Liver (tissue), 3 donors: ENCODE results near the gene PNMA6E.

Experiments
- CTCF ChIP-seq: fragments of 150-350 bp; IDR thresholded peaks from 2 replicates; pipeline ENCODE4 v1.5.1; 2017; ENCODE audit warnings: improper control_type of control experiment, low read depth, low read length; ENCODE audit not compliant: missing input control
- EGR1 ChIP-seq, 2 donors: IDR thresholded peaks; 2 replicates each; pipeline ENCODE4 v1.6.1; 2016 to 2018; ENCODE audit warnings: antibody characterized with exemption in 2 of 2, low read depth in 2 of 2
- GABPA ChIP-seq, 2 donors: IDR thresholded peaks in 1 of 2; conservative IDR thresholded peaks in 1 of 2; 2 replicates each; pipeline ENCODE4 v1.6.1; 2016; ENCODE audit warnings: antibody characterized with exemption in 2 of 2, mild to moderate bottlenecking in 1 of 2, moderate library complexity in 1 of 2
- JUND ChIP-seq, 2 donors: IDR thresholded peaks; 2 replicates each; pipeline ENCODE4 v1.6.1; 2016; ENCODE audit warnings: antibody characterized with exemption in 2 of 2
- REST ChIP-seq: IDR thresholded peaks from 2 replicates; pipeline ENCODE4 v1.6.1; 2016; ENCODE audit warnings: antibody characterized with exemption, mild to moderate bottlenecking
- SP1 ChIP-seq: IDR thresholded peaks from 2 replicates; pipeline ENCODE4 v1.6.1; 2018; ENCODE audit warnings: antibody characterized with exemption, mild to moderate bottlenecking
- TAF1 ChIP-seq: conservative IDR thresholded peaks from 2 replicates; pipeline ENCODE4 v1.6.1; 2016; ENCODE audit warnings: antibody characterized with exemption, mild to moderate bottlenecking
- YY1 ChIP-seq: IDR thresholded peaks from 2 replicates; pipeline ENCODE4 v1.6.1; 2016; ENCODE audit warnings: antibody characterized with exemption, mild to moderate bottlenecking
- TF ChIP-seq, protein P1 (sequence below): IDR thresholded peaks from 2 replicates; pipeline ENCODE4 v1.6.1; 2016; ENCODE audit warnings: antibody characterized with exemption
- TF ChIP-seq, protein P2 (sequence below): IDR thresholded peaks from 2 replicates; pipeline ENCODE4 v1.6.1; 2016; ENCODE audit warnings: antibody characterized with exemption
- donor health status: healthy.
- donor health status: healthy.

DNA sequence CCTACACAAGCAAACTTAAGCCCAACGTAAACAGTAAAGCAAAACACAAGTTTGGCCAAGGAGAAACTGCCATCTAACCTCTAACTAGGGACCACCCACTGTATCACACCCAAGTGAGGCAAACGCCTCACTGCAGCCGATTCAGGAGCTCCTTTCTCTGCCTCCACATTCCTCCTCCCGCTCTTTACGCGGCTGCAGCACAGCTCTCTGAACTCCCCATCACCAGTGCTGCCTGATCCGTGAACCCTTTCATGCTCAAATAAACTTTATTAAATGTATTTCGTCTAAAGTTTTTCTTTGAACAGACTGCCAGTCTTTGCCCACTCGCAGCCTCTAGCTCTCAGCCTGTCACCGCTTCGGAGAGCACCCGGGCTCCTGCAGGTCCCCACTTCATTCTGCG lies 6.5 kb downstream of the PNMA6E start:
- TF ChIP-seq JUND (IDR thresholded peaks at IDR 0.05) (no peak), REST (no peak), CTCF (no peak), YY1 (no peak), GABPA (IDR thresholded peaks at IDR 0.05 in 1 of 2, conservative IDR thresholded peaks at IDR 0.05 in 1 of 2) (no peak), EGR1 (IDR thresholded peaks at IDR 0.05; ENCODE audit: low read depth in 2 of 2) (no peak), TAF1 (no peak), SP1 (no peak)
- TF ChIP-seq, protein P1, sequence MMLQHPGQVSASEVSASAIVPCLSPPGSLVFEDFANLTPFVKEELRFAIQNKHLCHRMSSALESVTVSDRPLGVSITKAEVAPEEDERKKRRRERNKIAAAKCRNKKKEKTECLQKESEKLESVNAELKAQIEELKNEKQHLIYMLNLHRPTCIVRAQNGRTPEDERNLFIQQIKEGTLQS, result no peak
- TF ChIP-seq, protein P2, sequence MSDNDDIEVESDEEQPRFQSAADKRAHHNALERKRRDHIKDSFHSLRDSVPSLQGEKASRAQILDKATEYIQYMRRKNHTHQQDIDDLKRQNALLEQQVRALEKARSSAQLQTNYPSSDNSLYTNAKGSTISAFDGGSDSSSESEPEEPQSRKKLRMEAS, result no peak
